CD14-positive monocyte (primary cell): Measurements from ENCODE around the gene FAM221B. TPM values are rescaled to one million over a fixed set of nuclear protein-coding genes. Genes with fewer than 3 reads are reported as not detected.

ENCODE experiments used
- DNase-seq, 3 donors: peaks; one replicate each; pipeline ENCODE4 v3.0.0-alpha.2; 2011 to 2022
- H2AFZ ChIP-seq: 2 replicates; pipeline ENCODE4 v1.6.0; 2012; ENCODE audit warnings: mild to moderate bottlenecking, low read depth, low read length, inconsistent platforms; ENCODE audit not compliant: insufficient read depth, poor library complexity, severe bottlenecking
- H3K27ac ChIP-seq, 2 donors: 1 replicate in 1 of 2; 2 replicates in 1 of 2; pipeline ENCODE4 v1.5.1; 2012 to 2013; ENCODE audit warnings: low read length in 2 of 2, control low read depth in 1 of 2, inconsistent platforms in 1 of 2, low read depth in 1 of 2, mild to moderate bottlenecking in 1 of 2
- H3K27me3 ChIP-seq, 2 donors: one replicate each; pipeline versions ENCODE4 v1.6.0 to v1.6.1; 2011 to 2013; ENCODE audit warnings: low read length in 2 of 2; ENCODE audit not compliant: control insufficient read depth in 2 of 2, insufficient read depth in 2 of 2
- H3K36me3 ChIP-seq, 2 donors: replicated peaks in 1 of 2; 1 replicate in 1 of 2; 2 replicates in 1 of 2; pipeline versions ENCODE4 v1.5.1 to v1.6.1; 2012 to 2013; ENCODE audit warnings: low read length in 2 of 2, control low read depth in 1 of 2, inconsistent platforms in 1 of 2, mild to moderate bottlenecking in 1 of 2; ENCODE audit not compliant: insufficient read depth in 2 of 2, control insufficient read depth in 1 of 2
- H3K4me1 ChIP-seq, 2 donors: 1 replicate in 1 of 2; 2 replicates in 1 of 2; pipeline versions ENCODE4 v1.5.1 to v1.6.1; 2012 to 2013; ENCODE audit warnings: low read length in 2 of 2, control low read depth in 1 of 2, inconsistent platforms in 1 of 2, mild to moderate bottlenecking in 1 of 2, moderate library complexity in 1 of 2; ENCODE audit not compliant: insufficient read depth in 2 of 2, control insufficient read depth in 1 of 2
- H3K4me2 ChIP-seq: replicated peaks from 2 replicates; pipeline ENCODE3; 2012; ENCODE audit warnings: low read length, moderate library complexity, mild to moderate bottlenecking; ENCODE audit not compliant: poor library complexity, severe bottlenecking; ENCODE audit errors: extremely low read depth
- H3K4me3 ChIP-seq, 3 experiments: fragments of 200-600 bp in 1 of 3; sonication (generic) in 1 of 3; replicated peaks in 1 of 3; 1 replicate in 2 of 3; 2 replicates in 1 of 3; pipeline ENCODE4 v1.5.1; 2011 to 2013; ENCODE audit warnings: low read length in 3 of 3, mild to moderate bottlenecking in 3 of 3, control low read depth in 2 of 3, low read depth in 2 of 3, inconsistent platforms in 1 of 3, moderate library complexity in 1 of 3
- H3K79me2 ChIP-seq: 2 replicates; pipeline ENCODE4 v1.6.0; 2012; ENCODE audit warnings: mild to moderate bottlenecking, control low read depth, inconsistent platforms, low read length, moderate library complexity; ENCODE audit not compliant: insufficient read depth
- H3K9ac ChIP-seq: 2 replicates; pipeline ENCODE4 v1.6.0; 2017; ENCODE audit warnings: low read length, mild to moderate bottlenecking; ENCODE audit not compliant: insufficient read depth, poor library complexity, severe bottlenecking
- H3K9me3 ChIP-seq, 2 donors: replicated peaks in 1 of 2; 1 replicate in 1 of 2; 2 replicates in 1 of 2; pipeline versions ENCODE4 v1.5.1 to v1.6.1; 2012 to 2013; ENCODE audit warnings: low read length in 2 of 2, control low read depth in 1 of 2; ENCODE audit not compliant: control insufficient read depth in 1 of 2, insufficient read depth in 1 of 2
- H4K20me1 ChIP-seq: 2 replicates; pipeline ENCODE4 v1.6.0; 2012; ENCODE audit warnings: mild to moderate bottlenecking, low read length, control low read depth, moderate library complexity; ENCODE audit not compliant: insufficient read depth
- H3K27ac Mint-ChIP-seq, 7 donors: one replicate each; pipeline ENCODE4 v1.8.0; 2020; ENCODE audit warnings: mild to moderate bottlenecking in 7 of 7, mixed read lengths in 7 of 7, moderate library complexity in 6 of 7, inconsistent platforms in 2 of 7
- H3K27me3 Mint-ChIP-seq, 3 donors: one replicate each; pipeline ENCODE4 v1.8.0; 2021 to 2022; ENCODE audit warnings: low read depth in 3 of 3, mild to moderate bottlenecking in 3 of 3, mixed read lengths in 3 of 3, moderate library complexity in 3 of 3, inconsistent platforms in 1 of 3
- H3K36me3 Mint-ChIP-seq, 2 donors: one replicate each; pipeline ENCODE4 v1.8.0; 2020; ENCODE audit warnings: mixed read lengths in 2 of 2, inconsistent platforms in 1 of 2, mild to moderate bottlenecking in 1 of 2
- H3K4me1 Mint-ChIP-seq: one replicate; pipeline ENCODE4 v1.8.0; 2020; ENCODE audit warnings: mild to moderate bottlenecking, mixed read lengths
- H3K4me3 Mint-ChIP-seq, 2 donors: one replicate each; pipeline ENCODE4 v1.8.0; 2020; ENCODE audit warnings: mild to moderate bottlenecking in 2 of 2, mixed read lengths in 2 of 2, moderate library complexity in 1 of 2
- H3K9me3 Mint-ChIP-seq, 7 donors: one replicate each; pipeline ENCODE4 v1.8.0; 2020 to 2022; ENCODE audit warnings: mixed read lengths in 7 of 7, mild to moderate bottlenecking in 6 of 7, moderate library complexity in 6 of 7, inconsistent platforms in 2 of 7
- CTCF ChIP-seq: fragments of 200-600 bp; IDR thresholded peaks from one replicate; pipeline ENCODE4 v1.8.0; 2022; ENCODE audit warnings: antibody characterized with exemption, mild to moderate bottlenecking
- WGBS: methylation state at CpG from one replicate; pipeline ENCODE4 v1.1.5; 2013; ENCODE audit warnings: missing lambda C conversion rate; ENCODE audit not compliant: insufficient coverage; 5-methylcytosine and 5-hydroxymethylcytosine counted together
- intact Hi-C, 2 donors: fragments of 100-400 bp; cut with micrococcal nuclease; formaldehyde crosslinking; loops; one replicate each; pipeline versions ENCODE4 v1.15.0 to v1.15.1; 2023
- polyA plus RNA-seq, 3 donors: library from polyadenylated mRNA; depleted of rRNA in 1 of 3; unstranded in 2 of 3; stranded (reverse) in 1 of 3; fragments of 300-500 nt in 2 of 3; fragments of >200 nt in 1 of 3; fragmentation: Illumina TruSeq in 2 of 3; gene quantifications; 1 replicate in 2 of 3; 2 replicates in 1 of 3; pipeline ENCODE4 v1.2.3, GENCODE V29; 2012 to 2021

Gene FAM221B
- polyA plus RNA-seq, 3 donors = 0.05 to 0.63 TPM; not detected in 1

- TF ChIP-seq CTCF = no peak
- Mint-ChIP-seq H3K27me3 (peaks cover 1 to 8% (median 7%) of the 10 kb centered on the region in 3 donors), H3K9me3 (no peaks in the 10 kb centered on the region), H3K27ac (no peak overlapping the region), H3K4me3 (no peak overlapping the region), H3K36me3 (no peaks in the 10 kb centered on the region), H3K4me1 (peaks cover 8% of the 10 kb centered on the region)
- Histone ChIP-seq H4K20me1 (no peaks in the 10 kb centered on the region), H2AFZ (no peak overlapping the region), H3K4me1 (peaks cover 5 to 10% of the 10 kb centered on the region in 2 donors), H3K4me2 (no peak overlapping the region), H3K79me2 (no peaks in the 10 kb centered on the region), H3K27me3 (no peaks in the 10 kb centered on the region), H3K4me3 (no peak overlapping the region), H3K27ac (no peak overlapping the region), H3K9ac (no peak overlapping the region), H3K9me3 (no peaks in the 10 kb centered on the region), H3K36me3 (no peaks in the 10 kb centered on the region)
- DNase-seq = no peak
- intact Hi-C loops = no loop called here
Measured at GRCh38 chr9:35820076-35820475, 8.5 kb downstream of the FAM221B start.

- 100% methylated on average over 3 of the region's 3 CpGs for WGBS
- Histone ChIP-seq H3K4me2 (no peak overlapping the region), H3K4me1 (peaks cover 17 to 22% of the 10 kb centered on the region in 2 donors), H3K36me3 (no peaks in the 10 kb centered on the region), H3K4me3 (no peak overlapping the region), H2AFZ (no peak overlapping the region), H3K79me2 (peaks cover 4% of the 10 kb centered on the region), H3K9ac (no peak overlapping the region), H4K20me1 (no peaks in the 10 kb centered on the region), H3K9me3 (no peaks in the 10 kb centered on the region), H3K27me3 (no peaks in the 10 kb centered on the region), H3K27ac (no peak overlapping the region)
- H3K4me1 Mint-ChIP-seq = peaks cover 18% of the 10 kb centered on the region
- intact Hi-C loops = loop anchor here in 1 of 2 donors (10.0 kb wide), 1 partner anchor 214 kb away; the partner anchor contains the start of gene TESK1
- no peak for DNase-seq
- H3K4me3 Mint-ChIP-seq = no peak overlapping the region
- no peaks in the 10 kb centered on the region for H3K36me3 Mint-ChIP-seq
- peaks cover 1 to 8% (median 7%) of the 10 kb centered on the region in 3 donors for H3K27me3 Mint-ChIP-seq
- H3K9me3 Mint-ChIP-seq = no peaks in the 10 kb centered on the region
- no peak overlapping the region for H3K27ac Mint-ChIP-seq
- no peak for TF ChIP-seq CTCF
Measured at GRCh38 chr9:35818341-35818740, 10.2 kb downstream of the FAM221B start.
